GM23338 (cell line): Measurements from ENCODE around the gene SCN4A. TPM values are rescaled to one million over a fixed set of nuclear protein-coding genes. Genes with fewer than 3 reads are reported as not detected.

Experiments used
- ATAC-seq: fragments of 200-7000 bp; cut with Tn5 transposase; 3 replicates; pipeline ENCODE4 v1.9.1; 2020
- DNase-seq: peaks from one replicate; pipeline ENCODE4 v3.0.0-alpha.2; 2015; ENCODE audit warnings: low spot score
- H2AFZ ChIP-seq: fragments of 200-600 bp; sonication (generic); 2 replicates; pipeline ENCODE4 v1.8.0; 2016; ENCODE audit warnings: antibody characterized with exemption, mild to moderate bottlenecking, moderate library complexity
- H3F3A ChIP-seq: fragments of 200-600 bp; sonication (generic); replicated peaks from 2 replicates; pipeline ENCODE4 v1.8.0; 2017; ENCODE audit warnings: antibody characterized with exemption, mixed run types, low read depth
- H3K27ac ChIP-seq: fragments of 200-600 bp; sonication (generic); 2 replicates; pipeline ENCODE4 v1.6.1; 2016; ENCODE audit warnings: low read depth
- H3K27me3 ChIP-seq: fragments of 200-600 bp; sonication (generic); 2 replicates; pipeline ENCODE4 v1.8.0; 2016; ENCODE audit warnings: mild to moderate bottlenecking, mixed run types, moderate library complexity; ENCODE audit not compliant: insufficient read depth
- H3K36me3 ChIP-seq: fragments of 200-600 bp; sonication (generic); 2 replicates; pipeline ENCODE4 v1.8.0; 2016; ENCODE audit warnings: mild to moderate bottlenecking; ENCODE audit not compliant: insufficient read depth
- H3K4me1 ChIP-seq: fragments of 200-600 bp; sonication (generic); 2 replicates; pipeline ENCODE4 v1.8.0; 2016; ENCODE audit warnings: mild to moderate bottlenecking, moderate library complexity; ENCODE audit not compliant: insufficient read depth
- H3K4me2 ChIP-seq: fragments of 200-600 bp; sonication (generic); 2 replicates; pipeline ENCODE4 v1.7.1; 2017; ENCODE audit warnings: mixed run types
- H3K4me3 ChIP-seq: fragments of 200-600 bp; sonication (generic); 2 replicates; pipeline ENCODE4 v1.6.1; 2016; ENCODE audit warnings: mixed run types
- H3K79me2 ChIP-seq: fragments of 200-600 bp; sonication (generic); replicated peaks from 2 replicates; pipeline ENCODE4 v1.8.0; 2017; ENCODE audit warnings: mild to moderate bottlenecking; ENCODE audit not compliant: insufficient read depth
- H3K9me2 ChIP-seq: fragments of 200-600 bp; sonication (generic); 2 replicates; pipeline ENCODE4 v1.8.0; 2017; ENCODE audit not compliant: insufficient read depth
- H4K20me1 ChIP-seq: fragments of 200-600 bp; sonication (generic); replicated peaks from 2 replicates; pipeline ENCODE4 v1.8.0; 2017; ENCODE audit warnings: mild to moderate bottlenecking; ENCODE audit not compliant: insufficient read depth
- H3K27ac Mint-ChIP-seq: 2 replicates; pipeline ENCODE4 v1.8.0; 2020; ENCODE audit warnings: inconsistent platforms, mild to moderate bottlenecking, moderate library complexity, mixed read lengths
- H3K27me3 Mint-ChIP-seq: 3 replicates; pipeline ENCODE4 v1.8.0; 2022; ENCODE audit warnings: low read depth, mild to moderate bottlenecking, moderate library complexity, mixed read lengths, inconsistent platforms; ENCODE audit not compliant: insufficient read depth, poor library complexity
- H3K36me3 Mint-ChIP-seq: 3 replicates; pipeline ENCODE4 v1.8.0; 2021; ENCODE audit warnings: low read depth, mild to moderate bottlenecking, inconsistent platforms, moderate library complexity, mixed read lengths
- H3K4me1 Mint-ChIP-seq: 3 replicates; pipeline ENCODE4 v1.8.0; 2020; ENCODE audit warnings: mild to moderate bottlenecking, inconsistent platforms, mixed read lengths
- H3K4me3 Mint-ChIP-seq: 3 replicates; pipeline ENCODE4 v1.8.0; 2021; ENCODE audit warnings: moderate library complexity, mild to moderate bottlenecking, inconsistent platforms, mixed read lengths
- H3K9me3 Mint-ChIP-seq: 3 replicates; pipeline ENCODE4 v1.8.0; 2020; ENCODE audit warnings: moderate library complexity, mild to moderate bottlenecking, inconsistent platforms, mixed read lengths
- EZH2 ChIP-seq: fragments of 200-600 bp; sonication (generic); IDR thresholded peaks from one replicate; pipeline ENCODE4 v1.8.0; 2017; ENCODE audit warnings: antibody characterized with exemption, mild to moderate bottlenecking, low read depth; ENCODE audit not compliant: unreplicated experiment
- POLR2AphosphoS5 ChIP-seq: IDR thresholded peaks from 2 replicates; pipeline ENCODE4 v1.6.1; 2016; ENCODE audit warnings: antibody characterized with exemption, low read depth
- ZNF331 ChIP-seq: fragments of 250-450 bp; sonication (Bioruptor Pico); IDR thresholded peaks from 2 replicates; pipeline ENCODE4 v1.5.0; 2020; ENCODE audit warnings: low read depth, mild to moderate bottlenecking, moderate library complexity
- polyA plus RNA-seq: library from polyadenylated mRNA; unstranded; fragments of >200 nt; fragmentation: Nextera tagmentation; extraction: Ambion mirVana; gene quantifications from 2 replicates; pipeline ENCODE4 v1.2.1, GENCODE V29; 2016
- total RNA-seq: library from RNA; depleted of rRNA; stranded (reverse); fragments of >200 nt; shearing (Covaris generic); gene quantifications from 2 replicates; pipeline ENCODE4 v1.2.3, GENCODE V29; 2014
- TF ChIP-seq, protein P1 (sequence below): fragments of 250-450 bp; sonication (Bioruptor Pico); IDR thresholded peaks from 2 replicates; pipeline ENCODE4 v1.5.0; 2020; ENCODE audit warnings: mild to moderate bottlenecking, moderate library complexity
- TF ChIP-seq, protein P2 (sequence below), 2 experiments: fragments of 200-600 bp in 1 of 2; sonication (generic) in 1 of 2; conservative IDR thresholded peaks; 2 replicates each; pipeline versions ENCODE4 v1.5.1 to v1.6.1; 2016 to 2017; ENCODE audit warnings: antibody characterized with exemption in 2 of 2, low read depth in 2 of 2, mild to moderate bottlenecking in 2 of 2, moderate library complexity in 1 of 2

SCN4A gene
- total and polyA plus RNA-seq, 2 experiments from 2014 or later, result 2.3 to 7.9 TPM

GRCh38 chr17:64015447-64015846 is 42.7 kb upstream of the SCN4A start:
- Mint-ChIP-seq H3K4me1 (peaks cover 8% of the 10 kb centered on the region), H3K36me3 (no peaks in the 10 kb centered on the region), H3K4me3 (no peak overlapping the region), H3K9me3 (no peaks in the 10 kb centered on the region), H3K27ac (no peak overlapping the region), H3K27me3 (peaks cover 6% of the 10 kb centered on the region)
- Histone ChIP-seq H4K20me1 (no peaks in the 10 kb centered on the region), H3K4me1 (peaks cover 3% of the 10 kb centered on the region; the same call in 1 of the 2 replicates), H3K27me3 (no peaks in the 10 kb centered on the region), H3K9me2 (no peaks in the 10 kb centered on the region), H3K4me2 (no peak overlapping the region), H3K4me3 (no peak overlapping the region), H3K36me3 (no peaks in the 10 kb centered on the region), H3K27ac (no peak overlapping the region), H3F3A (no peaks in the 10 kb centered on the region), H3K79me2 (no peaks in the 10 kb centered on the region), H2AFZ (no peak overlapping the region)
- no peak for DNase-seq
- TF ChIP-seq ZNF331 (CRISPR knock-in tag), result no peak
- no peak for TF ChIP-seq EZH2
- TF ChIP-seq, protein P1, sequence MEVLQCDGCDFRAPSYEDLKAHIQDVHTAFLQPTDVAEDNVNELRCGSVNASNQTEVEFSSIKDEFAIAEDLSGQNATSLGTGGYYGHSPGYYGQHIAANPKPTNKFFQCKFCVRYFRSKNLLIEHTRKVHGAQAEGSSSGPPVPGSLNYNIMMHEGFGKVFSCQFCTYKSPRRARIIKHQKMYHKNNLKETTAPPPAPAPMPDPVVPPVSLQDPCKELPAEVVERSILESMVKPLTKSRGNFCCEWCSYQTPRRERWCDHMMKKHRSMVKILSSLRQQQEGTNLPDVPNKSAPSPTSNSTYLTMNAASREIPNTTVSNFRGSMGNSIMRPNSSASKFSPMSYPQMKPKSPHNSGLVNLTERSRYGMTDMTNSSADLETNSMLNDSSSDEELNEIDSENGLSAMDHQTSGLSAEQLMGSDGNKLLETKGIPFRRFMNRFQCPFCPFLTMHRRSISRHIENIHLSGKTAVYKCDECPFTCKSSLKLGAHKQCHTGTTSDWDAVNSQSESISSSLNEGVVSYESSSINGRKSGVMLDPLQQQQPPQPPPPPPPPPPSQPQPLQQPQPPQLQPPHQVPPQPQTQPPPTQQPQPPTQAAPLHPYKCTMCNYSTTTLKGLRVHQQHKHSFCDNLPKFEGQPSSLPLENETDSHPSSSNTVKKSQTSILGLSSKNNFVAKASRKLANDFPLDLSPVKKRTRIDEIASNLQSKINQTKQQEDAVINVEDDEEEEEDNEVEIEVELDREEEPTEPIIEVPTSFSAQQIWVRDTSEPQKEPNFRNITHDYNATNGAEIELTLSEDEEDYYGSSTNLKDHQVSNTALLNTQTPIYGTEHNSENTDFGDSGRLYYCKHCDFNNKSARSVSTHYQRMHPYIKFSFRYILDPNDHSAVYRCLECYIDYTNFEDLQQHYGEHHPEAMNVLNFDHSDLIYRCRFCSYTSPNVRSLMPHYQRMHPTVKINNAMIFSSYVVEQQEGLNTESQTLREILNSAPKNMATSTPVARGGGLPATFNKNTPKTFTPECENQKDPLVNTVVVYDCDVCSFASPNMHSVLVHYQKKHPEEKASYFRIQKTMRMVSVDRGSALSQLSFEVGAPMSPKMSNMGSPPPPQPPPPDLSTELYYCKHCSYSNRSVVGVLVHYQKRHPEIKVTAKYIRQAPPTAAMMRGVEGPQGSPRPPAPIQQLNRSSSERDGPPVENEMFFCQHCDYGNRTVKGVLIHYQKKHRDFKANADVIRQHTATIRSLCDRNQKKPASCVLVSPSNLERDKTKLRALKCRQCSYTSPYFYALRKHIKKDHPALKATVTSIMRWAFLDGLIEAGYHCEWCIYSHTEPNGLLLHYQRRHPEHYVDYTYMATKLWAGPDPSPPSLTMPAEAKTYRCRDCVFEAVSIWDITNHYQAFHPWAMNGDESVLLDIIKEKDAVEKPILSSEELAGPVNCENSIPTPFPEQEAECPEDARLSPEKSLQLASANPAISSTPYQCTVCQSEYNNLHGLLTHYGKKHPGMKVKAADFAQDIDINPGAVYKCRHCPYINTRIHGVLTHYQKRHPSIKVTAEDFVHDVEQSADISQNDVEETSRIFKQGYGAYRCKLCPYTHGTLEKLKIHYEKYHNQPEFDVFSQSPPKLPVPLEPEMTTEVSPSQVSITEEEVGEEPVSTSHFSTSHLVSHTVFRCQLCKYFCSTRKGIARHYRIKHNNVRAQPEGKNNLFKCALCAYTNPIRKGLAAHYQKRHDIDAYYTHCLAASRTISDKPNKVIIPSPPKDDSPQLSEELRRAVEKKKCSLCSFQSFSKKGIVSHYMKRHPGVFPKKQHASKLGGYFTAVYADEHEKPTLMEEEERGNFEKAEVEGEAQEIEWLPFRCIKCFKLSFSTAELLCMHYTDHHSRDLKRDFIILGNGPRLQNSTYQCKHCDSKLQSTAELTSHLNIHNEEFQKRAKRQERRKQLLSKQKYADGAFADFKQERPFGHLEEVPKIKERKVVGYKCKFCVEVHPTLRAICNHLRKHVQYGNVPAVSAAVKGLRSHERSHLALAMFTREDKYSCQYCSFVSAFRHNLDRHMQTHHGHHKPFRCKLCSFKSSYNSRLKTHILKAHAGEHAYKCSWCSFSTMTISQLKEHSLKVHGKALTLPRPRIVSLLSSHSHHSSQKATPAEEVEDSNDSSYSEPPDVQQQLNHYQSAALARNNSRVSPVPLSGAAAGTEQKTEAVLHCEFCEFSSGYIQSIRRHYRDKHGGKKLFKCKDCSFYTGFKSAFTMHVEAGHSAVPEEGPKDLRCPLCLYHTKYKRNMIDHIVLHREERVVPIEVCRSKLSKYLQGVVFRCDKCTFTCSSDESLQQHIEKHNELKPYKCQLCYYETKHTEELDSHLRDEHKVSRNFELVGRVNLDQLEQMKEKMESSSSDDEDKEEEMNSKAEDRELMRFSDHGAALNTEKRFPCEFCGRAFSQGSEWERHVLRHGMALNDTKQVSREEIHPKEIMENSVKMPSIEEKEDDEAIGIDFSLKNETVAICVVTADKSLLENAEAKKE (CRISPR knock-in tag), result no peak
- TF ChIP-seq POLR2AphosphoS5, result no peak
- TF ChIP-seq, protein P2, sequence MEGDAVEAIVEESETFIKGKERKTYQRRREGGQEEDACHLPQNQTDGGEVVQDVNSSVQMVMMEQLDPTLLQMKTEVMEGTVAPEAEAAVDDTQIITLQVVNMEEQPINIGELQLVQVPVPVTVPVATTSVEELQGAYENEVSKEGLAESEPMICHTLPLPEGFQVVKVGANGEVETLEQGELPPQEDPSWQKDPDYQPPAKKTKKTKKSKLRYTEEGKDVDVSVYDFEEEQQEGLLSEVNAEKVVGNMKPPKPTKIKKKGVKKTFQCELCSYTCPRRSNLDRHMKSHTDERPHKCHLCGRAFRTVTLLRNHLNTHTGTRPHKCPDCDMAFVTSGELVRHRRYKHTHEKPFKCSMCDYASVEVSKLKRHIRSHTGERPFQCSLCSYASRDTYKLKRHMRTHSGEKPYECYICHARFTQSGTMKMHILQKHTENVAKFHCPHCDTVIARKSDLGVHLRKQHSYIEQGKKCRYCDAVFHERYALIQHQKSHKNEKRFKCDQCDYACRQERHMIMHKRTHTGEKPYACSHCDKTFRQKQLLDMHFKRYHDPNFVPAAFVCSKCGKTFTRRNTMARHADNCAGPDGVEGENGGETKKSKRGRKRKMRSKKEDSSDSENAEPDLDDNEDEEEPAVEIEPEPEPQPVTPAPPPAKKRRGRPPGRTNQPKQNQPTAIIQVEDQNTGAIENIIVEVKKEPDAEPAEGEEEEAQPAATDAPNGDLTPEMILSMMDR (conservative IDR thresholded peaks at IDR 0.05; ENCODE audit: low read depth in 2 of 2), result no peak
- ATAC-seq, result no peak
